HepG2 (cell line): ENCODE measurements around the gene HOXA11. TPM values are rescaled to one million over a fixed set of nuclear protein-coding genes. Genes with fewer than 3 reads are reported as not detected.

Experiments used
- ATAC-seq: fragments of 200-7000 bp; cut with Tn5 transposase; 3 replicates; pipeline ENCODE4 v1.9.1; 2020; ENCODE audit warnings: mild to moderate bottlenecking, moderate library complexity
- BruUV-seq: library from RNA; stranded (reverse); fragments of 400-500 nt; replicated peaks from 2 replicates; lab custom pipeline; 2021; lab: Mats Ljungman, UMichigan
- CTCF ChIA-PET: fragments of 300-600 bp; formaldehyde crosslinking; extraction: SDS; loops from one replicate; lab custom pipeline; 2021; ENCODE audit warnings: low total read pairs, inconsistent platforms, low intra/inter-chr PET ratio; lab: Yijun Ruan, JAX
- POLR2A ChIA-PET: fragments of 350-600 bp; sonication (Branson Sonifier 250); formaldehyde crosslinking; loops from one replicate; lab custom pipeline; 2020; ENCODE audit warnings: antibody characterized with exemption, inconsistent platforms; lab: Yijun Ruan, JAX
- DNase-seq: peaks from one replicate; pipeline ENCODE4 v3.0.0-alpha.2; 2015; ENCODE audit warnings: low spot score
- FAIRE-seq: peaks from 3 replicates; lab custom pipeline; 2011; peaks lifted over from hg19 to GRCh38; lab: Jason Lieb, UNC
- H2AFZ ChIP-seq: one replicate; pipeline ENCODE4 v1.6.1; 2011; ENCODE audit warnings: low read length, inconsistent platforms
- H3K27ac ChIP-seq: fragments of 300-600 bp; 3 replicates; pipeline ENCODE4 v1.8.0; 2011; ENCODE audit warnings: mixed run types, mild to moderate bottlenecking, mixed read lengths, low read length, inconsistent platforms; ENCODE audit not compliant: insufficient read depth; ENCODE audit errors: extremely low read length
- H3K27me3 ChIP-seq, 2 experiments: fragments of 200-600 bp in 1 of 2; 2 replicates in 1 of 2; 3 replicates in 1 of 2; pipeline versions ENCODE4 v1.6.0 to v1.8.0; 2011; ENCODE audit warnings: low read length in 2 of 2, mild to moderate bottlenecking in 2 of 2, moderate library complexity in 2 of 2, inconsistent platforms in 1 of 2; ENCODE audit not compliant: insufficient read depth in 2 of 2, control insufficient read depth in 1 of 2
- H3K36me3 ChIP-seq, 2 experiments: fragments of 200-600 bp in 1 of 2; replicated peaks in 1 of 2; 2 replicates in 1 of 2; 3 replicates in 1 of 2; pipeline versions ENCODE4 v1.5.1 to v1.8.0; 2011; ENCODE audit warnings: low read length in 2 of 2, inconsistent platforms in 1 of 2; ENCODE audit not compliant: insufficient read depth in 2 of 2, control insufficient read depth in 1 of 2
- H3K4me1 ChIP-seq: 2 replicates; pipeline ENCODE4 v1.5.1; 2012; ENCODE audit warnings: low read length, inconsistent platforms; ENCODE audit not compliant: insufficient read depth
- H3K4me2 ChIP-seq: 2 replicates; pipeline ENCODE4 v1.6.0; 2011; ENCODE audit warnings: low read depth, low read length, inconsistent platforms
- H3K4me3 ChIP-seq, 3 experiments: fragments of 200-600 bp in 1 of 3; sonication (generic), shearing (Covaris generic) in 1 of 3; replicated peaks in 1 of 3; 2 replicates each; pipeline ENCODE4 v1.5.1; 2011 to 2016; ENCODE audit warnings: low read length in 3 of 3, inconsistent platforms in 2 of 3, low read depth in 2 of 3, mild to moderate bottlenecking in 2 of 3, control low read depth in 1 of 3, mixed read lengths in 1 of 3; ENCODE audit not compliant: insufficient read depth in 1 of 3
- H3K79me2 ChIP-seq: one replicate; pipeline ENCODE4 v1.6.1; 2011; ENCODE audit warnings: low read length, inconsistent platforms; ENCODE audit not compliant: insufficient read depth
- H3K9ac ChIP-seq: 2 replicates; pipeline ENCODE4 v1.6.0; 2011; ENCODE audit warnings: mild to moderate bottlenecking, low read depth, low read length, inconsistent platforms; ENCODE audit not compliant: insufficient read depth
- H3K9me3 ChIP-seq: 2 replicates; pipeline ENCODE4 v1.5.1; 2012; ENCODE audit warnings: mild to moderate bottlenecking, low read length
- H4K20me1 ChIP-seq: 2 replicates; pipeline ENCODE4 v1.6.0; 2011; ENCODE audit warnings: inconsistent platforms, mild to moderate bottlenecking, low read length, moderate library complexity; ENCODE audit not compliant: insufficient read depth
- GMEB1 ChIP-seq: sonication (generic); formaldehyde crosslinking; IDR thresholded peaks from 2 replicates; pipeline ENCODE4 v1.5.1; 2020; ENCODE audit warnings: missing genetic modification reagents, mild to moderate bottlenecking, borderline replicate concordance
- KLF6 ChIP-seq: IDR thresholded peaks from 2 replicates; pipeline ENCODE4 v1.8.0; 2016; ENCODE audit warnings: missing biosample characterization, missing genetic modification reagents
- MIER2 ChIP-seq: IDR thresholded peaks from 2 replicates; pipeline ENCODE4 v1.6.1; 2016; ENCODE audit warnings: missing biosample characterization, missing genetic modification reagents
- NCOA2 ChIP-seq: sonication (generic); formaldehyde crosslinking; IDR thresholded peaks from 2 replicates; pipeline ENCODE4 v1.8.0; 2022; ENCODE audit warnings: inconsistent platforms
- POLR2A ChIP-seq, 2 experiments: IDR thresholded peaks; 2 replicates each; pipeline ENCODE4 v1.6.1; 2011; ENCODE audit warnings: low read depth in 2 of 2, low read length in 2 of 2, mild to moderate bottlenecking in 1 of 2, moderate library complexity in 1 of 2; ENCODE audit not compliant: insufficient read depth in 1 of 2
- SIN3B ChIP-seq: fragments of 150-350 bp; IDR thresholded peaks from 2 replicates; pipeline ENCODE4 v1.6.1; 2014; ENCODE audit warnings: low read length
- ZNF20 ChIP-seq: sonication (generic); formaldehyde crosslinking; IDR thresholded peaks from 2 replicates; pipeline ENCODE4 v1.4.0; 2020; ENCODE audit warnings: mild to moderate bottlenecking, moderate library complexity, missing genetic modification reagents
- ZNF207 ChIP-seq: fragments of 450-650 bp; IDR thresholded peaks from 2 replicates; pipeline ENCODE4 v1.6.1; 2016; ENCODE audit warnings: antibody characterized with exemption, borderline replicate concordance
- ZNF674 ChIP-seq: sonication (generic); formaldehyde crosslinking; IDR thresholded peaks from 2 replicates; pipeline ENCODE4 v1.5.0; 2020; ENCODE audit warnings: low read depth, mild to moderate bottlenecking, missing genetic modification reagents
- WGBS: methylation state at CpG from one replicate; pipeline ENCODE4 v1.1.6; 2017; ENCODE audit warnings: low lambda C conversion rate; 5-methylcytosine and 5-hydroxymethylcytosine counted together
- in situ Hi-C: cut with HindIII; loops from 2 replicates; pipeline ENCODE4 v1.10.0; 2017; ENCODE audit warnings: low pct_unique_long_range_greater_than_20kb; ENCODE audit not compliant: extremely low pct_ligation_motif_present
- intact Hi-C: fragments of 100-400 bp; cut with micrococcal nuclease; formaldehyde crosslinking; loops from one replicate; pipeline ENCODE4 v1.10.0; 2022; ENCODE audit not compliant: unreplicated experiment
- polyA plus RNA-seq, 8 experiments: library from polyadenylated mRNA; depleted of rRNA in 3 of 8; stranded (reverse) in 7 of 8; unstranded in 1 of 8; fragments of >200 nt; fragmentation: Illumina TruSeq in 4 of 8; extraction: Trizol in 4 of 8; gene quantifications; 2 replicates each; pipeline versions ENCODE4 v1.2.1 to v1.2.3, GENCODE V29; 2011 to 2016; ENCODE audit warnings: low read depth in 4 of 8, missing spikeins in 1 of 8, mixed read lengths in 1 of 8; ENCODE audit not compliant: insufficient read depth in 1 of 8
- total RNA-seq, 5 experiments: library from RNA; depleted of rRNA; stranded (reverse); fragments of >200 nt; fragmentation: Illumina TruSeq; extraction: Trizol; gene quantifications; 2 replicates each; pipeline ENCODE4 v1.2.3, GENCODE V29; 2016; ENCODE audit warnings: low read depth in 1 of 5
- TF ChIP-seq, protein P1 (sequence below): sonication (generic); formaldehyde crosslinking; IDR thresholded peaks from 2 replicates; pipeline ENCODE4 v1.4.0; 2020; ENCODE audit warnings: mild to moderate bottlenecking, low read depth, missing genetic modification reagents
- TF ChIP-seq, protein P2 (sequence below): sonication (generic); formaldehyde crosslinking; IDR thresholded peaks from 2 replicates; pipeline ENCODE4 v1.8.1; 2023; ENCODE audit warnings: mild to moderate bottlenecking, missing genetic modification reagents
- TF ChIP-seq, protein P3 (sequence below): sonication (generic); formaldehyde crosslinking; IDR thresholded peaks from 2 replicates; pipeline ENCODE4 v1.8.0; 2022; ENCODE audit warnings: mild to moderate bottlenecking, missing genetic modification reagents, moderate library complexity

HOXA11 gene
- total and polyA plus RNA-seq, 2 of the 13 experiments (the other 11 are each of a cell fraction or from before 2014, with no cell fraction given): not detected

- H3K36me3 ChIP-seq: no peaks in the 10 kb centered on the region
- no peak for TF ChIP-seq MIER2 (CRISPR knock-in tag)
- TF ChIP-seq ZNF674 (CRISPR knock-in tag): no peak
- TF ChIP-seq, protein P1, sequence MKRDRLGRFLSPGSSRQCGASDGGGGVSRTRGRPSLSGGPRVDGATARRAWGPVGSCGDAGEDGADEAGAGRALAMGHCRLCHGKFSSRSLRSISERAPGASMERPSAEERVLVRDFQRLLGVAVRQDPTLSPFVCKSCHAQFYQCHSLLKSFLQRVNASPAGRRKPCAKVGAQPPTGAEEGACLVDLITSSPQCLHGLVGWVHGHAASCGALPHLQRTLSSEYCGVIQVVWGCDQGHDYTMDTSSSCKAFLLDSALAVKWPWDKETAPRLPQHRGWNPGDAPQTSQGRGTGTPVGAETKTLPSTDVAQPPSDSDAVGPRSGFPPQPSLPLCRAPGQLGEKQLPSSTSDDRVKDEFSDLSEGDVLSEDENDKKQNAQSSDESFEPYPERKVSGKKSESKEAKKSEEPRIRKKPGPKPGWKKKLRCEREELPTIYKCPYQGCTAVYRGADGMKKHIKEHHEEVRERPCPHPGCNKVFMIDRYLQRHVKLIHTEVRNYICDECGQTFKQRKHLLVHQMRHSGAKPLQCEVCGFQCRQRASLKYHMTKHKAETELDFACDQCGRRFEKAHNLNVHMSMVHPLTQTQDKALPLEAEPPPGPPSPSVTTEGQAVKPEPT: no peak
- no peak for TF ChIP-seq ZNF20 (CRISPR knock-in tag)
- no peak for TF ChIP-seq NCOA2 (CRISPR knock-in tag)
- TF ChIP-seq SIN3B: no peak
- TF ChIP-seq, protein P2, sequence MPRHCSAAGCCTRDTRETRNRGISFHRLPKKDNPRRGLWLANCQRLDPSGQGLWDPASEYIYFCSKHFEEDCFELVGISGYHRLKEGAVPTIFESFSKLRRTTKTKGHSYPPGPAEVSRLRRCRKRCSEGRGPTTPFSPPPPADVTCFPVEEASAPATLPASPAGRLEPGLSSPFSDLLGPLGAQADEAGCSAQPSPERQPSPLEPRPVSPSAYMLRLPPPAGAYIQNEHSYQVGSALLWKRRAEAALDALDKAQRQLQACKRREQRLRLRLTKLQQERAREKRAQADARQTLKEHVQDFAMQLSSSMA: no peak
- TF ChIP-seq, protein P3, sequence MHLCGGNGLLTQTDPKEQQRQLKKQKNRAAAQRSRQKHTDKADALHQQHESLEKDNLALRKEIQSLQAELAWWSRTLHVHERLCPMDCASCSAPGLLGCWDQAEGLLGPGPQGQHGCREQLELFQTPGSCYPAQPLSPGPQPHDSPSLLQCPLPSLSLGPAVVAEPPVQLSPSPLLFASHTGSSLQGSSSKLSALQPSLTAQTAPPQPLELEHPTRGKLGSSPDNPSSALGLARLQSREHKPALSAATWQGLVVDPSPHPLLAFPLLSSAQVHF (CRISPR knock-in tag): no peak
- TF ChIP-seq KLF6 (CRISPR knock-in tag): no peak
- TF ChIP-seq GMEB1: no peak
- TF ChIP-seq ZNF207: no peak
- no peak for TF ChIP-seq POLR2A (IDR thresholded peaks at IDR 0.05; ENCODE audit: insufficient read depth in 1 of 2, low read depth in 2 of 2, low read length in 2 of 2)
- no peak overlapping the region for H2AFZ ChIP-seq
- no peaks in the 10 kb centered on the region for H3K9me3 ChIP-seq
- intact Hi-C loops (no loop called here), in situ Hi-C loops (no loop called here)
- H3K27ac ChIP-seq: no peak overlapping the region
- DNase-seq: no peak
- H3K4me2 ChIP-seq: no peak overlapping the region
- ChIA-PET POLR2A (no interaction called here), CTCF (no interaction called here)
- ATAC-seq: no peak
- H3K4me1 ChIP-seq: peaks cover 38% of the 10 kb centered on the region
- no peak for FAIRE-seq
- H3K27me3 ChIP-seq: peaks cover 27 to 90% of the 10 kb centered on the region in 2 experiments
- H3K9ac ChIP-seq: no peak overlapping the region
- H3K4me3 ChIP-seq: no peak overlapping the region
- 20% methylated on average over 1 of the region's 4 CpGs for WGBS
- peaks cover 6% of the 10 kb centered on the region; the same call in 1 of the 2 replicates for H4K20me1 ChIP-seq
- no peaks in the 10 kb centered on the region for H3K79me2 ChIP-seq
- no TSS peak for BruUV-seq
Observed at GRCh38 chr7:27181795-27182275, 3.2 kb downstream of the HOXA11 start.
